HL-60 (cell line): ENCODE results near the gene EFNA2.

Source experiments
- DNase-seq, 2 experiments: peaks; one replicate each; pipeline ENCODE4 v3.0.0-alpha.2; 2010 to 2020; ENCODE audit warnings: low read depth in 1 of 2, low spot score in 1 of 2
- H3K27ac ChIP-seq: fragments of 250-450 bp; sonication (Bioruptor Pico); replicated peaks from 2 replicates; pipeline ENCODE4 v1.5.1; 2020; ENCODE audit warnings: mild to moderate bottlenecking, moderate library complexity
- H3K27me3 ChIP-seq: fragments of 250-450 bp; sonication (Bioruptor Pico); 2 replicates; pipeline ENCODE4 v1.5.1; 2021; ENCODE audit warnings: mild to moderate bottlenecking, moderate library complexity; ENCODE audit not compliant: insufficient read depth, poor library complexity, severe bottlenecking
- H3K4me3 ChIP-seq: replicated peaks from 2 replicates; pipeline ENCODE4 v1.5.1; 2011; ENCODE audit warnings: mild to moderate bottlenecking, control low read depth, low read length; ENCODE audit not compliant: insufficient read depth
- GABPA ChIP-seq: IDR thresholded peaks from 2 replicates; pipeline ENCODE4 v1.6.1; 2012; ENCODE audit warnings: low read depth
- POLR2AphosphoS5 ChIP-seq: IDR thresholded peaks from 2 replicates; pipeline ENCODE4 v1.6.1; 2012; ENCODE audit warnings: low read depth
- REST ChIP-seq: IDR thresholded peaks from 2 replicates; pipeline ENCODE4 v1.6.1; 2012; ENCODE audit warnings: low read depth; ENCODE audit not compliant: insufficient replicate concordance
- SPI1 ChIP-seq: IDR thresholded peaks from 2 replicates; pipeline ENCODE4 v1.6.1; 2012; ENCODE audit warnings: low read depth, mild to moderate bottlenecking, borderline replicate concordance
- TF ChIP-seq, protein P1 (sequence below): IDR thresholded peaks from one replicate; pipeline ENCODE4 v1.5.1; 2011; ENCODE audit warnings: low read length, control low read depth, inconsistent platforms; ENCODE audit not compliant: insufficient read depth

Gene EFNA2

DNA sequence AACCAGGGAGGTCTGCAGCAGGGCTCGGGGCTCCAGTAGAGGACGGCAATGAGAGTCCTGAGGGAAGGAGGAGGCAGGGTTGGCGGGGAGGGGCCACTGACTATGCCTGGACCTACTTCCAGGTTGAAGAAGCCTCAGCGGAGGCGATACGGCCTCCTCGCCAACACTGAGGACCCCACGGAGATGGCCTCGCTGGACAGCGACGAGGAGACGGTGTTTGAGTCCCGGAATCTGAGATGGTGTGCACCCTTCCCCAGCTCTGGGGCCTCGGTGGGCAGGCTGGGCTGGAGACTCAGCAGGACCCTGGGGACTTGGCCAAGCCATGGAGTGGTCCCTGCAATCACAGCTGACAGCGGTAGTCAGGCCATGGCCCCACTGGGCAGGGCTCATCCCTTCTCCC is 8.6 kb upstream of the EFNA2 start:
- H3K27ac ChIP-seq, result no peak overlapping the region
- no peak overlapping the region for H3K4me3 ChIP-seq
- H3K27me3 ChIP-seq, result no peaks in the 10 kb centered on the region
- no peak for DNase-seq
- no peak for TF ChIP-seq SPI1
- TF ChIP-seq, protein P1, sequence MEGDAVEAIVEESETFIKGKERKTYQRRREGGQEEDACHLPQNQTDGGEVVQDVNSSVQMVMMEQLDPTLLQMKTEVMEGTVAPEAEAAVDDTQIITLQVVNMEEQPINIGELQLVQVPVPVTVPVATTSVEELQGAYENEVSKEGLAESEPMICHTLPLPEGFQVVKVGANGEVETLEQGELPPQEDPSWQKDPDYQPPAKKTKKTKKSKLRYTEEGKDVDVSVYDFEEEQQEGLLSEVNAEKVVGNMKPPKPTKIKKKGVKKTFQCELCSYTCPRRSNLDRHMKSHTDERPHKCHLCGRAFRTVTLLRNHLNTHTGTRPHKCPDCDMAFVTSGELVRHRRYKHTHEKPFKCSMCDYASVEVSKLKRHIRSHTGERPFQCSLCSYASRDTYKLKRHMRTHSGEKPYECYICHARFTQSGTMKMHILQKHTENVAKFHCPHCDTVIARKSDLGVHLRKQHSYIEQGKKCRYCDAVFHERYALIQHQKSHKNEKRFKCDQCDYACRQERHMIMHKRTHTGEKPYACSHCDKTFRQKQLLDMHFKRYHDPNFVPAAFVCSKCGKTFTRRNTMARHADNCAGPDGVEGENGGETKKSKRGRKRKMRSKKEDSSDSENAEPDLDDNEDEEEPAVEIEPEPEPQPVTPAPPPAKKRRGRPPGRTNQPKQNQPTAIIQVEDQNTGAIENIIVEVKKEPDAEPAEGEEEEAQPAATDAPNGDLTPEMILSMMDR, result no peak
- no peak for TF ChIP-seq POLR2AphosphoS5
- no peak for TF ChIP-seq REST
- TF ChIP-seq GABPA, result no peak

- Histone ChIP-seq H3K4me3 (no peak overlapping the region), H3K27me3 (no peaks in the 10 kb centered on the region), H3K27ac (no peak overlapping the region)
- DNase-seq, result no peak
- TF ChIP-seq POLR2AphosphoS5, result no peak
- TF ChIP-seq, protein P1, result no peak
- TF ChIP-seq SPI1, result no peak
- TF ChIP-seq REST, result no peak
- TF ChIP-seq GABPA, result no peak
These were observed 7.6 kb upstream of the EFNA2 start for GRCh38 chr19:1278074-1278473.

DNA sequence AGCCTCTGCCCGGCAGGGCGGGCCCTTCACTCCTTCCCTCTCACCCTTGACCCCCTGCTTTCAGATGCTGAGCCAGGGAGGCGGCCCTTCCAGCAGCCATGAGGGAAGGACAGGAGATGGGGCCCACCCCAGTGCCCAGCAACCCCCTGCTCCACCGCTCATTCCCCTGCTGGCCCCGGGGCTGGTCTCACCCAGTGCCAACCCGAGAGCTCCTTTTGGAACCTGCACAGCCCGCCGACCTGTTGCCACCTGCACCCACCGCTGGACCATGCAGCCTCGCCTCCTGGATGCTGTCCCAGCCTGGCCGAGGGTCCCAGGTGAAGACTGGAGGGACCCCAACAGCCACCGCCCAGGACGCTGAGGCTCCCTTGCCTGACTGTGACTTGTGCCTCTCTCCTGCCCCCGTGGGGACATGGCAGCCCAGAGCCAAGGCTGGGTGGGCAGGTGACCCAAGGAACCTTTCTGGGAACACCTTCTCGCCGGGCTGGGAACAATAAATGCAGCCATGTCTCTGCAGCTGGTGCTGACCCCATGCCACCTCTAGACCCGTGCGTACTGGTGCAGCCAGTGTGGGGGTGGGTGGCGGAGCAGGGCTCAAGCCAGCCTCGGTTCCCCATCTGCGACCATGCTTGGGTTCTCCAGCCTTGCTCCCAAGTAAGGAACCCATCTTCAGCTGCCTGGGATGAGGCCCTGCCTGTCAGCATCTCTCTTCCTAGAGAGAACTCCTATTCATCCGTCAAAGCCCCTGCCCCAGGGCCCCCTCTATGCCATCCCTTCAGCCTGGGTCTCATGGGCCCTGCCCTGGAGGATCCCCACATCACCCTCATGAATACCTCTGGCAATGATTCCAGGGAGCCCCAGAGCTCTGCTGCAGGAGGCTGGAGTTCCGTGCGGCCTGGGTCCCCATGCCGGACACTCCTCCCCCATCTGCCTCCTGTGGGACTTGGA is 6.7 kb upstream of the EFNA2 start:
- no peak for DNase-seq
- no peak overlapping the region for H3K4me3 ChIP-seq
- TF ChIP-seq SPI1 (no peak), REST (no peak), GABPA (no peak), POLR2AphosphoS5 (no peak)
- TF ChIP-seq, protein P1, result no peak
- H3K27me3 ChIP-seq, result peaks cover 3% of the 10 kb centered on the region
- no peak overlapping the region for H3K27ac ChIP-seq
